IMR-90 (cell line): ENCODE data around the gene CEACAM1.

Experiments used
- BHLHE40 ChIP-seq: fragments of 150-350 bp; IDR thresholded peaks from 2 replicates; pipeline ENCODE4 v1.6.1; 2016; ENCODE audit warnings: mild to moderate bottlenecking, low read depth, low read length
- FOS ChIP-seq: fragments of 150-350 bp; IDR thresholded peaks from 2 replicates; pipeline ENCODE4 v1.6.1; 2016; ENCODE audit warnings: low read depth, low read length
- MAFK ChIP-seq: IDR thresholded peaks from 2 replicates; pipeline ENCODE4 v1.6.1; 2012; ENCODE audit warnings: low read depth, low read length, improper control_type of control experiment
- MAZ ChIP-seq: IDR thresholded peaks from 2 replicates; pipeline ENCODE4 v1.6.1; 2012; ENCODE audit warnings: low read depth, mild to moderate bottlenecking, low read length, improper control_type of control experiment, moderate library complexity, borderline replicate concordance
- MXI1 ChIP-seq: IDR thresholded peaks from 2 replicates; pipeline ENCODE4 v1.6.1; 2012; ENCODE audit warnings: low read depth, mild to moderate bottlenecking, low read length, moderate library complexity, borderline replicate concordance
- POLR2A ChIP-seq: IDR thresholded peaks from 2 replicates; pipeline ENCODE4 v1.6.1; 2012; ENCODE audit warnings: mild to moderate bottlenecking, low read depth, low read length
- RCOR1 ChIP-seq: IDR thresholded peaks from 2 replicates; pipeline ENCODE4 v1.6.1; 2012; ENCODE audit warnings: mild to moderate bottlenecking, low read length, improper control_type of control experiment; ENCODE audit not compliant: insufficient replicate concordance
- SMC3 ChIP-seq: fragments of 150-350 bp; IDR thresholded peaks from 2 replicates; pipeline ENCODE4 v1.6.1; 2016; ENCODE audit warnings: low read depth, mild to moderate bottlenecking, antibody characterized with exemption, low read length, moderate library complexity
- TF ChIP-seq, protein P1 (sequence below): conservative IDR thresholded peaks from 2 replicates; pipeline ENCODE4 v1.5.1; 2012; ENCODE audit warnings: mild to moderate bottlenecking, low read depth, low read length, improper control_type of control experiment
- TF ChIP-seq, protein P2 (sequence below): fragments of 150-350 bp; IDR thresholded peaks from 2 replicates; pipeline ENCODE4 v1.6.1; 2017; ENCODE audit warnings: mild to moderate bottlenecking, antibody characterized with exemption, low read length, low read depth

DNA sequence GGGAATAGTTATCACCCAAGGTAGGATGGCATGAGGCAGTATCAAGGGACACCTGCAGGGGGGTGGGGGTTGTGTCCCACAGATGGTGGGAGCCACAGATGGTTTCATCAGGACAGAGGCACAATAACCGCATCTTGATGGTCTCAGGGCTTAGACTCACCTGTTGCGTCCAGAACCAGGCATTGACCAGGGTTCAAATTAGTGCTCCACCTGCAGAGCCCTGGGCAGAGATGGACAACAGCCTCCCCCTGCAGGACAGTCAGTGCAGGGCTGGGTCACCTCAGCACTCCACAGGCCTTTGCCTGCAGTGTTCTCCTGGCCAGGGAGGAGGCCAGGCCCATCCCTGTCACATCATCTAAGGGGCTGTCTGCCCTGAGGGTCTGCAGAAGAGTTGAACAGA lies 14.5 kb upstream of the CEACAM1 start:
- TF ChIP-seq BHLHE40: no peak
- TF ChIP-seq, protein P1, sequence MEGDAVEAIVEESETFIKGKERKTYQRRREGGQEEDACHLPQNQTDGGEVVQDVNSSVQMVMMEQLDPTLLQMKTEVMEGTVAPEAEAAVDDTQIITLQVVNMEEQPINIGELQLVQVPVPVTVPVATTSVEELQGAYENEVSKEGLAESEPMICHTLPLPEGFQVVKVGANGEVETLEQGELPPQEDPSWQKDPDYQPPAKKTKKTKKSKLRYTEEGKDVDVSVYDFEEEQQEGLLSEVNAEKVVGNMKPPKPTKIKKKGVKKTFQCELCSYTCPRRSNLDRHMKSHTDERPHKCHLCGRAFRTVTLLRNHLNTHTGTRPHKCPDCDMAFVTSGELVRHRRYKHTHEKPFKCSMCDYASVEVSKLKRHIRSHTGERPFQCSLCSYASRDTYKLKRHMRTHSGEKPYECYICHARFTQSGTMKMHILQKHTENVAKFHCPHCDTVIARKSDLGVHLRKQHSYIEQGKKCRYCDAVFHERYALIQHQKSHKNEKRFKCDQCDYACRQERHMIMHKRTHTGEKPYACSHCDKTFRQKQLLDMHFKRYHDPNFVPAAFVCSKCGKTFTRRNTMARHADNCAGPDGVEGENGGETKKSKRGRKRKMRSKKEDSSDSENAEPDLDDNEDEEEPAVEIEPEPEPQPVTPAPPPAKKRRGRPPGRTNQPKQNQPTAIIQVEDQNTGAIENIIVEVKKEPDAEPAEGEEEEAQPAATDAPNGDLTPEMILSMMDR: no peak
- TF ChIP-seq MAZ: no peak
- TF ChIP-seq FOS: no peak
- TF ChIP-seq, protein P2, sequence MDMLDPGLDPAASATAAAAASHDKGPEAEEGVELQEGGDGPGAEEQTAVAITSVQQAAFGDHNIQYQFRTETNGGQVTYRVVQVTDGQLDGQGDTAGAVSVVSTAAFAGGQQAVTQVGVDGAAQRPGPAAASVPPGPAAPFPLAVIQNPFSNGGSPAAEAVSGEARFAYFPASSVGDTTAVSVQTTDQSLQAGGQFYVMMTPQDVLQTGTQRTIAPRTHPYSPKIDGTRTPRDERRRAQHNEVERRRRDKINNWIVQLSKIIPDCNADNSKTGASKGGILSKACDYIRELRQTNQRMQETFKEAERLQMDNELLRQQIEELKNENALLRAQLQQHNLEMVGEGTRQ: no peak
- no peak for TF ChIP-seq POLR2A
- no peak for TF ChIP-seq MAFK
- TF ChIP-seq MXI1: no peak
- TF ChIP-seq RCOR1: no peak
- TF ChIP-seq SMC3: no peak
